GM04503 (cell line): ENCODE measurements around the gene PTGDR2.

Source experiments
- DNase-seq: peaks from one replicate; pipeline ENCODE4 v3.0.0-alpha.2; 2012; ENCODE audit warnings: low read depth

Gene PTGDR2

DNA sequence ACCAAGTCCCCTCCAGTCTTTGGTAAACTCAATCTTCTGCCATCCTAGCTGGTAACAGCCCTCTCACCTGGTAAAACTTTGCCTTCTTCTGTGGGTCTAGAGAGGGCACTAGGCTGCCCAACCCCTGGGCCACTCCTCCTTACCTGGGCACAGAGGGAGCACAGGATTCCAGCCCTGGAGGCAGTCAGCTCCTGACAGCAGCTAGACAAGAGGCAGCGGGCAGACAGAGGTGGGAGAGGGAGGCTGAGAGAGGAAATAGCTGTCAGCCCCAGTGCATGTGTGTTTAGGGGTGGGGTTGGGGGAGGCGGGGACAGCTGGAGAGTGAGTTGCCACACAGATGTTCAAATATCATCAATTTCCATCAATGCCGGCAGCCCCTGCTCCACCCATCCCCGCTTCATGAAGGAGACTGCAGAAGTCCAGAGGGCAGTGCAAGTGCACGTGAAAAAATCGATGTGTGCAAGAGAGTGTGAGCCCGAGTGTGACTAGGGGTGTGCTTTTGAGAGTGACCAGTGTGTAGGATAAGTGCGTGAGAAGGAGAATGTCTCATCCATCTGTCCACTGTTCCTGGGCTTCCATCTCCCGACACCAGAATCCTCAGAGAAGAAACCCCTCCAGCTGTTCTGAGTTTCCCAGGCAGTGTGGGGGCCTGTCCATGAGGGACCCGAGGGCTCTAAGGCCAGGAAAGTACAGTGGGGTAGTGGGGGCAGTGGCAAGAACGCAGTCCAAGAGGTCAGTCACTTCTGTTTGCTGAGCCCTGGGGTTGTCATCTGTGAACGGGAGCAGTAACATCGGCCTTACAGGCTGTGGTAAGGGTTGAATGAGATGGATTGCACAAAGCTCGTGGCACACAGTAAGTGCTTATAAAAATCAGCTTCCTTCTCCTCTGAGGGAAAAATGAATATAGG, at the start of gene PTGDR2:
PTGDR2 (minus strand) TSS at position 225 of the 908 bp plus-strand sequence. CDS start 2,228 bp downstream, outside the sequence.
- no peak for DNase-seq

DNA sequence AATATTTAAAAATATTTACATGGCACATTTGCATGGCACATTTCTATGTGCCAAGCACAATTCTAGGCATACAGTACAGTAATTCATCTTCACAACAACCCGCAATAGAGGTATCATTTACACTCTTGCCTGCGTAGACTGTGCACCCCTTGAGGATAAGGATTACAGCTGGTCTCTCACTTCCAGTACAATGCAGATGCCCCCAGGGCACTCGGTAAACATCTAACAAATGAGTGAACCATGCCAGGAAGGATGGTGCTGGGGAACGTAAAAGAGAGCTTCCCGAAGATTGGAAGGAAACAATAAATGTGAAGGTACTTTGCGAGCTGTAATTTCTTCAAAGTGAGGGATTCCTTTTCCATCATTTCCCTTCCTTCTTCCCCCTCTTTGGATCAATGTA, 49.3 kb upstream of the PTGDR2 start:
- no peak for DNase-seq

DNA sequence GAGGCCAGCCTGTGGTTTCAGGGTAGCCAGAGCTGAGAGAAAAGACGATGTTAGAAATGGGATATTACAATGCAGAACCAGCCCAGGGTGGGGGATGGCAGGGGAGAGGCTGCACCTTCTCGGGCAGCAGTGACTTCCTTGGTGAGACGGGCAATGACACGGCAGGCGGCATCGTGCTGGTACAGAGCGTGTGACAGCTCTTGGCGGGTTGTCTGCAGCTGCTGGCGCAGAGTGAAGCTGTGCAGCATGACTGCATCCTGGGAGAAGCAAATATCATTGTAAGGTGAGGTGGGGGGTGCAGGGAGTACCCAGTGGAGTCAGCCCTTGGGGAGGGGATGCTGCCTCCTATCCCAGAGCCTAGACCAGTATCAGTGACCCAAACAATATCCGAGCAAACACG, 46.9 kb upstream of the PTGDR2 start:
- DNase-seq: no peak

DNA sequence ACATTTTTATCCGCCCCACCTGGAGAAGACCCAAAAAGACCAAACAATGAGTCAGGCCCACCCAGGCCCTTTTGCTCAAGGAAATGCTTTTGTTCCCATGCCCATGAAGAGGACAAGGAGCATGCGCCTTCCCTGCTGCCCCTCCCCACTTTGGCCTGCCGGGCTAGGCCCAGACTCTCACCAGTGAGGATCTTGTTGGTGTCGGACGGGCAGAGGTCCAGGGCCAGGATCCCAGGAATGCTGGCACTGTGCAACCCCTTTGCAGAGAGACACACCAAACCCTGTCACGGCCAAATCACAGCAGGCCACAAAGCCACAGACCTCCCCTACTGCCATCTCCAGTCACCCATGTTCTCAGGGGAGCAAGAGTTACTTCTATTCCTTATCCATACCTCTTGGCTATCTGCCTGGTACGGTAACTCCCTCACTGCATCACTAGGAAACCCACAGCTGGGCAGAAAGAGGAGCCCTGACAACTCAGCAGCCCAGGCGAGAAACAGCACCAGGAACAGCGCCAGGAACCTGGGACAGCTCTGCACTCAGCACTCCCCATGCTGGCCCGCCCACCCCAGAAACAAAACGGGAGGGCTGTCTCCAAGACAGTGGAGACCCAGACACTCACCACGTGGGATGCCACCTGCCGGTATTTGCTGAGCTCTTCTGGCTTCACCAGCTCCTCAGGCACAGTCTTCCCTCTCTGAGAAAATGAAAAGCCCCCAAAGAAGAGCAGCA, 45.1 kb upstream of the PTGDR2 start:
- no peak for DNase-seq

DNA sequence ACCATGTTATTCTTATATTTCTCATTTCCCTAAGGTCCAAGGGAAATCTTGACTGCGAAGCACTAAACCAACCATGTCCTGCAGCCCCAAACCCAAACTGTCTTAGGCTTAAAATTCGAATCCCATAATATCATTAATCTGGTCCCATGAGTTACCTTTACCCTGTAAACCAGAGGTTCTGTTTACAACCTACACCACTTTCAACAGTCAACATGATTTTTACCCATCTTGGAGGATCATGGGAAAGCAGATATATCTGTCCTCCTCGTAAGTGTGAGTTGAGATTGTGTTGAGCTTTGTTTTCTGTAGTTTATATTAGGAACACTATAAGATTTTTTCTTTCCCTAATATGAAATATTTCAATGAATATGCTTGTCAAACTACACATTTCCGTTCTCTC, 44.2 kb upstream of the PTGDR2 start:
- DNase-seq: no peak

DNA sequence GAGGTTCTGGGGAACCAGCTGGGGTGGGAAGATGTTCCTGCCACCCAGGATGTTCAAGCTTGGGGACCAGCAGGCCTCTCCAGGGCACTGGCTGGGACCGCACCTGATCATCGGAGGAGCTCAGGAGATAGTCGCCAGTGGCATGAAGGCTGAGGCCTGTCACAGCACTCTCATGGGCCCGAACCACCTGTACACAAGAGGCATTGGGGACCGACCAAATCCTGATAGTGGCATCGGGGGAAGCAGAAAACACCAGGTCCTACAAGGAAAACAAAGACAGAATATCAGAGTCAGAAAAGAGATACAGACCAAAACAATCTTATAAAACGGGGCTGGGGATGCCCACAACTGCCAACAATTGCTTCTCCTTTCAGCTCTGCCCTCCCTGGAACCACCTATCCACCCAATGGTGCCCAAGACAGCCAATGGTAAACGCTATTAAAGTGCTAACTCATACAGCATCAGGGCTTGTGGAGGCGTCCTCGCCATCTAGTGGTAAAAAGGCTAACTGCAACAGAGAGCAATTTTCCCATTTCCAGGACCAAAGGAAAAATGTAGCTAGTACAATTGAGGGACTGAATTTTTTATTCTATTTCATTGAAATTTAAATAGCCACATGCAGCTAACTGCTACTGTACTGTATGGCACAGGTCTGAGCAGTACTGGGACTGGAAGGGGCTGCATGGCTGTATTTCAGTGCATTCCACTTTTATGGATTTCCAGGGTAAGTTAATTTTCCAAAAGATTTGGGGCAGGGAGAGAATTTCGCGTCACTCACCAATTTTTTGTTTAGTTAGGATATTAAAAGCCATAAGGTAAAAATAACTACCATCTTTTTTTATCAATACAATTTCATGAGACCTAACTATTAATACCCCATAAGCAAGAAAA, 43.5 kb upstream of the PTGDR2 start:
- no peak for DNase-seq

DNA sequence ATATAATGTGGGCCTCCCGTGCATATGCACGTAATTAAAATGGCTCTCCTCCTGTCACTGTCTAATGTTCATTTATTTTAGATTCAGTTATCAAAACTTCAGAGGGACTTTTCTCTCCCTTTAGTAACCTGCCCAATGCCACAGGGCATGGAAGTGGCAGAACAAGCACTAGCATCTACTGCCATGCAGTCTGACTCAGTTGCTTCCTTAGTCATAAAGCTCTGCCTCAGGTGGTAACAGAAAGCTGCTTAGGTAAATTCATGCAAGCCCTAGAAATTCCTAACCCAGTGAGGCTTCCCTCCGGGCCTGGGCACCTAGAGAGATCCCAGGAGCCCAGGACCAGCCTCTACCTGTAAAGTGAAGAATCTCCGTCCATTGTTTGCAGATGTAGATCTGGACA, 41.7 kb upstream of the PTGDR2 start:
- DNase-seq: no peak

DNA sequence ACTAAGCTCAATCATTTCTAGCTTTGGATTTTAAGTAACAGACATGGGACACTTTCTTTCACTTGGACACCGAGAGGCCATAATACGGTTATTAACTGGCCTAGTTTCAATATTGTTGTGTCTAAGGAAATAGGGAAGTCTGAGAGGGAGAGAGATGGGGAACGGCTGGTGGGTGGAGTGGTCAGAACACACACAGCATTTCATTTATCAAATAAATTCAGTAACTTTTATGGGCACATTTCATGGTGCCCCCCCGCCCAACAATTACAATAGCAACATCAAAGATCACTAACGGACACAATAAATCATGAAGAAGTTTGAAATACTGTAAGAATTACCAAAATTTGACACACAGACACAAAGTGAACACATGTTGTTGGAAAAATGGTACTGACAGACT, 39.9 kb upstream of the PTGDR2 start:
- DNase-seq: no peak

DNA sequence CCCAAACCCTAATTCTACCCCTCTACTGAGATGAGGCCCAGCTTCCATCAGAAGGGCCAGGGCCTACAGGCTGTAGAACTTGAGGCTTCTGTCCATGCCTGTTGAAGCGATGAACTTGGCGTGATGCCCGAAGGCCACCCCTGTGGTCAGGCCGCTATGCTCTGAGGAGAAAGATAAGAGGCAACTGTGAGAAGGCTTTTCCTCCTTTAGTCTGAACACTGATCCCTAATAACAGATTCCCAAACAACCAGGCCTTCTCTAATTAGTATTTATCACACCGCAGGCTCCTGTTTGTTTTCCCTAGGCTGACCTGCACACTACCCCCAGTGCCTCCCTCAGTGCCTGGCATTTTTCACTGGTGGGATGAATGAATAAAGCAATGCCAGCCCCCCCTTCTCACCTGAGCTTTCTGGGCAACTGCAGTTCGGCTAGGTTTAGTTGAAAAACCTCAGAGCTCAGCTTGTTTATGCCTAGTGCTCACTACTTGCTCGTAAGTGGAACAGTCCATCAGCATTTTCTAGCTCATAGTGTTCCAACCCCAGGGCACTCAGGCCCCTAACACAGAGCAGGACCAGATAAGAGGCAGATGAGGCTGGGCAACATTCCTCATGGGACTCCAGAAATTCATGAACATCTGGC, 35.5 kb upstream of the PTGDR2 start:
- DNase-seq: no peak

DNA sequence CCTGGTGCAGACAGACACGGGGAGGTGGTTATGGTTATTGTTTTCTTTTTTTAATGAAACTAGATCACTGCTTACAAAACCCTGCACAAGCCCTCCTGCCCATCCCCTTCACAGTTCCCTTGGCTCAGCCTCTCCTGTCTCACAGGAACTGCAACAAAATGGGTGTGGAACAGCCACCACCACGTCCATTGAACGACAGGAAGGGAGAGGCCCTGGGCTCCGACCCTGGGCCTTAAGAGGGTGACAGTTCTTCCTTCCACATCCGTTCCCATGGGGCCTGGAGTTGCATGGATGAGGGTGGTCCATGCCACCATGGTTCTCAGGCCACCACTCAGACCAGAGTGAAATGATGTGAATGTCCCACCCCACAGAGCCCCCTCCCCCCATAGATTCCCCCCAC, 34.9 kb upstream of the PTGDR2 start:
- DNase-seq: no peak

DNA sequence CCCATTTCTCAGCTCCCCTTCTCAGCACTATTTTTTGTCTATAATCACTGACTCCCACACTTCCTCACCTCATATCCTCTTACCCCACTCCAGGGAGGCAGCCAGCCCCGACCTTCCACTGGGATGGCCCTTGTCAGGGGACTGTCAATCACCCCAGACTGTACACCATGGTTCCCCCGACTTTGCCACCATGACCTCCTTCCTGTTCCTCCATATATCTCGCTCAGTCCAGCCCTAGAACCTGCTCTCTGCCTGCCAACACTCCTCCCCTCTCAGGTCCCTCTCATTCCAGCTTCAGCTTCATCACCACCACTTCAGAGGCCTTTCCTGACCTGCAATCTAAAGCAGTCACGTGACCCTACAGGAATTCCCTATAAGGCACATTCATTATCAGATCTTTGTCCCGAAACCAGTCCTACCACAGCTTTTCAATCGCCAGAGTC, 34.1 kb upstream of the PTGDR2 start:
- no peak for DNase-seq

DNA sequence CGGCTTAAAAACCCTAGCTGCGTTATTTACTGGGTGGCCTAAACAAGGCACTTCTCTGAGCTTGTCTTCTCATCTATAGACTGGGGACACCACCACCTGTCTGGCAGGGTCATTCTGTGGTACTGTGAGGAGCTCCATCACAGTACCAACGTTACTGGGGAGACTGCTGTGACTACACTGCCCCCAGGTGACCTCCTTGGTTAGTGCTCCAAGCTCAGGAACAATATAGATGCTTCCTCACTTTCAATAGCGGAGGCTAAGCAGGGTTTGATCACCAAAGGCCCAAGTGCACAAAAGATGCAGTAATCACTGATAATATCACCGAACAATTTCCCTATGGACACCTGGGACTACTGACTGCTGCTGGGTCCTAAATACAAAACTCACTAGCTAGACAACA, 31.8 kb upstream of the PTGDR2 start:
- DNase-seq: no peak

DNA sequence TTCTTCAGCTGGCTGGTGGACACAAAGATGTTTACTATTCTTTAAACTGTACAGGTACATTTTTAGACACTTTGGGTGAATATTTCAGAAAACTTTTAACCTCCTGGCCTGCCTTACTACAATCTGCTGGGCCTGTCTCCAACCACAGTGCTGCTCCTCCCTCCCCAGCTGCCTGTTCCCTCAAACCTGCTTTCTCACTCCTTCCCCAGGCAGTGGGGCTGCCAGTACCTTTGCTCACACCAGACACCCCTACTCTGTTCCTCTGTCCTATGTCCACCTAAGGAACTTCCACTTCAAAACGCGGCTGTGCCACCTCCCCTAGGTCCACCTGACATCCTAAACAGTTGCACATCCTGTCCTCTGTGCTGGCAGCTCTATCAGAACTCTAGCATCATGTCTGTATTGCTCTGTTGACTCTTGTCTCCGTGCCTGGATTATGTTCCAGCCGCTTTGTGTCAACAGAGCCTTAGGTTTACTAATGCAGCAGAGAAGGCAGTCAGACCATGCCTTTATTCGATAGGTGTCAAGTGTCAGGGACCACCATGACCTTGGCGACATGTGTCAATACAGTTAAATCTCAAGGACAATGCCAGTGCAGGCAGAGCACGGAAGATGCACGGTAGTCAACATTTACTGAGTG, 25.0 kb upstream of the PTGDR2 start:
- no peak for DNase-seq

DNA sequence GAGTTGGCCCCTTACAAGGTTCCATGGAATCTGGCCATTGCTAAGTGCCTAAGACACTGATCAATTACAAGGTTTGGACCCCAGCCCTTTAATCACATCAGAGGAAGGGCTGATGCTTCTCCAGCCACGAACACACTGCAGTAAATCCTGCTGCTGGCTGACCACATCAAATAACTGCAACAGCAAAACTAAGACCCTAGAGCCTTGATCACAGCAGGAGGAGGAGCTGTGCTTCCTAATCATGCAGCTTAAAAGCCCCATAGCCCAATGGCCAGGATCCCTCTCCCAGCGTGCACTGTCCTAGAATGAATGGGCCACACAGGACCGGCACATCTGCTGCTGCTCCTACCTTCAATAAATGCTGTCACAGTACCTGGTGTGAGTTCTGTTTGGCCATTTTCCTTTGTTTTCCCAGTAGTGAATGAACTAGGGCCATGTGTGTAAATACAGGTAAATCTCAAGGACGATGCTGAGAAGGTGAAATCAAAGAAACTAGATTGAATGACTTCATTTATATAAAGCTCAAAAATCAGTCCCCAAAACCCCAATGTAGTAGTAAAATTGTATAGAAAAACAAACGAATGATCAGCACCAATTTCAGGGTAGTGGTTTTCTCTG, 24.3 kb upstream of the PTGDR2 start:
- DNase-seq: no peak

DNA sequence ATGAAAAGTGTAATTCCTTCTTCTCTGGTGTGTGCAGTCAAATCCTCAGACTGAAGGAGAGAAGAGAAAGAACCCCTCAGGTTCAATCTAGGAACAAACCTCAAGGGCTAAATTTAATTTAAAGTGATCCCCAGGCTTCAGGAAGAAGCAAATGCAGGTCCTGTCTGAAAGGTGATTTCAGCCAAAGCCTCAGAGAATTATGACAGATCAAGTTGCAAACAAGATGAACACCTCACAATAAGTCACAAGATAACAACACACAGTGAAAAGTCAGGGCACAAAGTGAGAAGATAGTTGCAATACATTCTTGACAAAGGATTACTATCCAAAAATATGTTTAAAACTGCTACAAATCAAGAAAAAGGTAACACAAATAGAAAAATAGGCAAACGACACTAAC, 23.4 kb upstream of the PTGDR2 start:
- no peak for DNase-seq

DNA sequence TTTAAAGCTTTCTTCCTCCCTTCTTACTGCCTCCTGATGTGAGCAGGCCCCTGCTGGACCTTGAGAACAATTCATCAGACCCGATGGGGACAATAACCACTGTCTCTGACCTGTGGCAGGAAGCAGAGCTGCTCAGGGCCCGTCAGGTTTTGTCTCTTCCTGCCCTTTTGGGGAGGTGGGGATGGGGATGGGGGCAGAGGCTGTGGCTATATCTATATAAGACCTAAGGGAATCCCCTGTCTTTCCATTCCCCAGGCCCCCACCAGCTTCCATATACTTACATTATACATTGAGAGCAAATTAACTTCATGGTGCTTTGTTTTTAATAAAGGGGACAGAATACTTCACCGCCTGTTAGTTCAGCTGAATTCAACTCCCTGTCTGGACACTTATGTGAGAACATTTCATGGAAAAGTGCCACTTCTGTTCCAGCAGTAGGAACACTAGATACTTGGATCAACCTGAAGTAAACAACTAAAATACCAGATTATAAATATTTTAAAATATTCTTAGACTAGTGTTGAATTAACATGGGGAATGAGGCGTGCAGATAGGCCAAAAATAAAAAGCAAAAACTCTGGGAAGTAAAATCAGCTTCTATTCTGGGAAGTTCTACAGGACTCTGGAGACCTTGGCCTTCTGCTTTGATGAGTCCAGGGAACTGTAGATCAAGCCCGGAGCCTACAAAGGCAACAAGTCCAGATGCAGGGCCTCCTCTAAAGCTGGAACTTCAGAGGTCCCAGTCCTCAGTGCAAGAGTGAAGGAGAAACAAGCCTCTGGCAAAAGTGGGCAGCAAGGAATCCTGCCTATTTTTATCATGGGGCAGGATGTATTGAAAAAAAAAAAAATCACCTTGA, 22.7 kb upstream of the PTGDR2 start:
- DNase-seq: no peak

DNA sequence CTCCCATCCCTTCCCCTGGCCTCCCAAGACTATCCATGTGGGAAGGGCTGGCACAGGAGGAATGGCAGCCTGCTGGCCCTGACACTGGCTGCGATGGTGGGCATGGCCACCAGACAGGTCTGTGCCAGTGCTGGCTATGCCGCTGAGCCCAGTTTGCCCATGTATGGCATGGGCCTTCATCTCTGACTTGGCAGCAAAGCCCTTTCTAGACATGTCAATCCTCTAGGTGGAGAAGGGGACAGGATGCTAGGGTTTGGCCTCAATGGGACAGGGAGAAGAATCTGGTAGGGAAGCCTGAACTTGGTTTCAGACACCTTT, 20.4 kb upstream of the PTGDR2 start:
- no peak for DNase-seq

DNA sequence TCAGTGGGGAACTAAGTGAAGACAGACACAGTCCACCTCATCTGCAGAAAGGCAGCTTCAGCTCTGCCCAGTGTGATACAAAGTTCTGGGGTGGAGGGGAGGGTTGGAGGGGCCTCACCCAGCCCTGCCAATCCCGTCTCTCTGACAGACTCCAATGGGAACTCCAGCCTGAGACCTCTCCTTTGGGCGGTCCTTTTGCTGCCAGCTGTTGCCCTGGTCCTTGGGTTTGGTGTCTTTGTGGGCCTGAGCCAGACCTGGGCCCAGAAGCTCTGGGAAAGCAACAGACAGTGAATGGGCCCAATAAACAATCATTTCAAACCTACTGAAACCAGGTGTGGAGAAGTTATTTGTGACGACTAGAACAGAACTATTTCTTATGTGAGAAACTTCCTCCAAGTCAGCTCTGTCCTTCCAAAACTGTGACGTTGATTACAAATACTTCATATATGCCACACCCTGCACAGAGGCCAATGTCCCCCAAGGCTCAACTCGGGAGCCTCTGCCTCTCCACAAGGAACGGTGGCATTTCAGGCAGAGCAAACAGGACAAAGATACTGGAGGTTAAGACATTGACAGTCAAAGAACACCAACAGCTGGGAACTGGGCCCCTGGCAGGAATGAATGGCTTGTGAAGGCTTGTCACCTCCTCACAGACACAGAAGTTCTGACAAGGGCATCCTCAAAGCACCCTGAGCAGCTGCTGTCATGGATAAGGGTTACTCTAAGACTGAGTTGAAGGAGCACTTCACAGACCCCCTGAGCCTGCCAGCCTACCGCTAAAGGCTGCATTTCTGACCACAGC, 19.8 kb upstream of the PTGDR2 start:
- DNase-seq: no peak
